K562 (cell line): ENCODE measurements around the gene FRRS1.

Experiments
- EZH2 ChIP-seq: IDR thresholded peaks from 2 replicates; pipeline ENCODE4 v1.6.1; 2012; ENCODE audit warnings: low read depth, mild to moderate bottlenecking, inconsistent platforms, low read length, borderline replicate concordance
- HNRNPL ChIP-seq: fragments of 200-400 bp; formaldehyde crosslinking; IDR thresholded peaks from 2 replicates; pipeline ENCODE4 v1.6.1; 2017; ENCODE audit warnings: low read depth, mild to moderate bottlenecking, low read length
- POLR2A ChIP-seq: fragments of 450-650 bp; conservative IDR thresholded peaks from 2 replicates; pipeline ENCODE4 v1.6.1; 2016
- STAT5A ChIP-seq: IDR thresholded peaks from 2 replicates; pipeline ENCODE4 v1.6.1; 2012; ENCODE audit warnings: low read length, inconsistent platforms, borderline replicate concordance
- TF ChIP-seq, protein P1 (sequence below), 3 experiments: IDR thresholded peaks in 2 of 3; conservative IDR thresholded peaks in 1 of 3; 2 replicates each; pipeline ENCODE4 v1.5.1; 2011 to 2012; ENCODE audit warnings: low read length in 3 of 3, mild to moderate bottlenecking in 3 of 3, control low read depth in 2 of 3, improper control_type of control experiment in 1 of 3, inconsistent platforms in 1 of 3, low read depth in 1 of 3, mixed read lengths in 1 of 3, moderate library complexity in 1 of 3; ENCODE audit not compliant: insufficient read depth in 2 of 3

DNA sequence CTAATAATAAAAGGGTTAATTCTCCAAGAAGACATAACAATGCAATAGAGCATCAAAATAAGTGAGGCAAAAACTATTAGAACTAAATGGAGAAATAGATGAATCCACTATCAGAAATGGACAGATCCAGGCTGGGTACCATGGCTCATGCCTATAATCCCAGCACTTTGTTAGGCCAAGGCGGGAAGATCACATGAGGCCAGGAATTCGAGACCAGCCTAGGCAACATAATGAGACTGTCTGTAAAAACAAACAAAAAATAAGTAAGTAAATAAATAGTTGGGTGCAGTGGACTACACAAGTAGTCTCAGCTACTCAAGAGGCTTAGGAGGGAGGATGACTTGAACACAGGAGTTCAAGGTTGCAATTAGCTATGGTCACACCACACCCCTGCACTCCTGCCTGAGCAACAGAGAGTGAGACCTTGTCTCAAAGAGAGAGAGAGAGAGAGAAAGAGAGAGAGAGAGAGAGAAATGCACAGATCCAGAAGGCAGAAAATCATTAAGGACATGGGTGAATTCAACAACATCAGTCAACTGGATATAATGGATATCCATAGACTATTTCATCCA lies 12.3 kb downstream of the FRRS1 start:
- TF ChIP-seq POLR2A = no peak
- TF ChIP-seq STAT5A = no peak
- TF ChIP-seq, protein P1, sequence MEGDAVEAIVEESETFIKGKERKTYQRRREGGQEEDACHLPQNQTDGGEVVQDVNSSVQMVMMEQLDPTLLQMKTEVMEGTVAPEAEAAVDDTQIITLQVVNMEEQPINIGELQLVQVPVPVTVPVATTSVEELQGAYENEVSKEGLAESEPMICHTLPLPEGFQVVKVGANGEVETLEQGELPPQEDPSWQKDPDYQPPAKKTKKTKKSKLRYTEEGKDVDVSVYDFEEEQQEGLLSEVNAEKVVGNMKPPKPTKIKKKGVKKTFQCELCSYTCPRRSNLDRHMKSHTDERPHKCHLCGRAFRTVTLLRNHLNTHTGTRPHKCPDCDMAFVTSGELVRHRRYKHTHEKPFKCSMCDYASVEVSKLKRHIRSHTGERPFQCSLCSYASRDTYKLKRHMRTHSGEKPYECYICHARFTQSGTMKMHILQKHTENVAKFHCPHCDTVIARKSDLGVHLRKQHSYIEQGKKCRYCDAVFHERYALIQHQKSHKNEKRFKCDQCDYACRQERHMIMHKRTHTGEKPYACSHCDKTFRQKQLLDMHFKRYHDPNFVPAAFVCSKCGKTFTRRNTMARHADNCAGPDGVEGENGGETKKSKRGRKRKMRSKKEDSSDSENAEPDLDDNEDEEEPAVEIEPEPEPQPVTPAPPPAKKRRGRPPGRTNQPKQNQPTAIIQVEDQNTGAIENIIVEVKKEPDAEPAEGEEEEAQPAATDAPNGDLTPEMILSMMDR (IDR thresholded peaks at IDR 0.05 in 2 of 3, conservative IDR thresholded peaks at IDR 0.05 in 1 of 3; ENCODE audit: insufficient read depth in 2 of 3, low read depth in 1 of 3, low read length in 3 of 3) = no peak
- no peak for TF ChIP-seq HNRNPL
- no peak for TF ChIP-seq EZH2
